Fibroblast of lung (primary cell): ENCODE measurements around the gene GPR108. TPM values are rescaled to one million over a fixed set of nuclear protein-coding genes. Genes with fewer than 3 reads are reported as not detected.

Source experiments
- DNase-seq, 2 donors: peaks; one replicate each; pipeline versions ENCODE4 v3.0.0 to v3.0.0-alpha.2; 2010; ENCODE audit warnings: low read depth in 2 of 2
- H2AFZ ChIP-seq: 2 replicates; pipeline ENCODE4 v1.5.1; 2012; ENCODE audit warnings: low read length, control low read depth, inconsistent platforms
- H3K27ac ChIP-seq: 2 replicates; pipeline ENCODE4 v1.5.1; 2011; ENCODE audit warnings: low read length, control low read depth; ENCODE audit not compliant: insufficient read depth
- H3K27me3 ChIP-seq: 2 replicates; pipeline ENCODE4 v1.5.1; 2011; ENCODE audit warnings: mild to moderate bottlenecking, low read length; ENCODE audit not compliant: control insufficient read depth, insufficient read depth
- H3K36me3 ChIP-seq: 2 replicates; pipeline ENCODE4 v1.5.1; 2011; ENCODE audit warnings: low read length; ENCODE audit not compliant: control insufficient read depth, insufficient read depth
- H3K4me1 ChIP-seq: 2 replicates; pipeline ENCODE4 v1.5.1; 2011; ENCODE audit warnings: low read length; ENCODE audit not compliant: control insufficient read depth, insufficient read depth; ENCODE audit errors: extremely low read depth
- H3K4me2 ChIP-seq: 2 replicates; pipeline ENCODE4 v1.5.1; 2011; ENCODE audit warnings: low read length, control low read depth; ENCODE audit not compliant: insufficient read depth; ENCODE audit errors: extremely low read depth
- H3K4me3 ChIP-seq, 4 experiments: fragments of 200-600 bp in 1 of 4; sonication (generic) in 1 of 4; replicated peaks in 1 of 4; 2 replicates each; pipeline ENCODE4 v1.5.1; 2011 to 2016; ENCODE audit warnings: low read length in 4 of 4, low read depth in 3 of 4, mild to moderate bottlenecking in 3 of 4, control low read depth in 2 of 4, inconsistent platforms in 1 of 4, mixed read lengths in 1 of 4; ENCODE audit not compliant: insufficient read depth in 1 of 4; ENCODE audit errors: control extremely low read depth in 1 of 4
- H3K79me2 ChIP-seq: 2 replicates; pipeline ENCODE4 v1.5.1; 2012; ENCODE audit warnings: mild to moderate bottlenecking, low read length, inconsistent platforms; ENCODE audit not compliant: control insufficient read depth, insufficient read depth
- H3K9ac ChIP-seq: 2 replicates; pipeline ENCODE4 v1.5.1; 2011; ENCODE audit warnings: mild to moderate bottlenecking, low read length, control low read depth; ENCODE audit not compliant: insufficient read depth
- H3K9me3 ChIP-seq: 2 replicates; pipeline ENCODE4 v1.5.1; 2012; ENCODE audit warnings: low read depth, low read length; ENCODE audit not compliant: control insufficient read depth, insufficient read depth
- H4K20me1 ChIP-seq: 2 replicates; pipeline ENCODE4 v1.5.1; 2011; ENCODE audit warnings: low read length; ENCODE audit not compliant: control insufficient read depth, insufficient read depth; ENCODE audit errors: extremely low read depth
- CTCF ChIP-seq, 2 donors: IDR thresholded peaks in 1 of 2; conservative IDR thresholded peaks in 1 of 2; 1 replicate in 1 of 2; 2 replicates in 1 of 2; pipeline ENCODE4 v1.5.1; 2011 to 2012; ENCODE audit warnings: low read length in 2 of 2, control low read depth in 1 of 2, inconsistent platforms in 1 of 2, low read depth in 1 of 2, mild to moderate bottlenecking in 1 of 2
- EZH2 ChIP-seq: IDR thresholded peaks from 2 replicates; pipeline ENCODE4 v1.5.1; 2012; ENCODE audit warnings: low read length, control low read depth, mild to moderate bottlenecking; ENCODE audit errors: missing control alignments
- polyA plus RNA-seq, 2 donors: library from polyadenylated mRNA; depleted of rRNA in 1 of 2; stranded (reverse) in 1 of 2; unstranded in 1 of 2; fragments of >200 nt; gene quantifications; 2 replicates each; pipeline ENCODE4 v1.2.1, GENCODE V29; 2011 to 2012; ENCODE audit warnings: missing spikeins in 1 of 2
- total RNA-seq: library from RNA; depleted of rRNA; stranded (reverse); fragments of >200 nt; gene quantifications from 2 replicates; pipeline ENCODE4 v1.2.1, GENCODE V29; 2014

GPR108 gene
- total and polyA plus RNA-seq, 2 donors (not counting 1 experiment from before 2014, with no cell fraction given), result 28.4 to 57.0 TPM

DNA sequence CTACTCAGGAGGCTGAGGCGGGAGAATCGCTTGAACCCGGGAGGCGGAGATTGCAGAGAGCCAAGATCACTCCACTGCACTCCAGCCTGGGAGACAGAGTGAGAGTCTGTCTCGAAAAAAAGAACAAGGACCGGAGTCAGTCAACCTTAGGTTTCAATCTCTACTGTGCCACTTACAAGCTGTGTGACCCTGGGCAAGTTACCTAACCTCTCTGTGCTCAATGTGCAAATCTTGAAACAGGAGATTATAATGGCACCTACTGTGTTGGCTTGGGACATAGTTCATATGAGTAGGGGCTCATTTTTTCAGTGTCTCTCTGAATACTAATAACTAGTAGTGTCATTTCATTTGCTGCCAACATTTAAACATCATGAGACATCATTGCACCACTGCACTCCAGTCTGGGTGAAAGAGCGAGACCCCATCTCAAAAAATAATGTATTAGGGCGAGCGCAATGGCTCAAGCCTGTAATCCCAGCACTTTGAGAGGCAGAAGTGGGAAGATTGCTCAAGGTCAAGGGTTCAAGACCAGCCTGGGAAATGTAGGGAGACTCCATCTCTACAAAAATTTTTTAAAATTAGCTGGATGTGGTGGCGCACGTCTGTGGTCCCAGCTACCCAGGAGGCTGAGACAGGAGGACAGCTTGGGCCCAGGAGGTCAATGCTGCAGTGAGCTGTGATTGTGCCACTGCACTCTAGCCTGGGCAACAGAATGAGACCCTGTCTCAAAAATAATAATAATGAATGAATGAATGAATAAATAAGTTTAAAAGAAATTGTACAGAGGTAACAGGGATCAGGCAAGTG, 22.4 kb downstream of the GPR108 start:
- no peak overlapping the region for H3K4me2 ChIP-seq
- H3K4me1 ChIP-seq, result no peaks in the 10 kb centered on the region
- H4K20me1 ChIP-seq, result no peaks in the 10 kb centered on the region
- H3K27me3 ChIP-seq, result no peaks in the 10 kb centered on the region
- TF ChIP-seq EZH2 (no peak), CTCF (conservative IDR thresholded peaks at IDR 0.05 in 1 of 2, IDR thresholded peaks at IDR 0.05 in 1 of 2; ENCODE audit: low read depth in 1 of 2, low read length in 2 of 2) (no peak)
- no peak overlapping the region for H3K9ac ChIP-seq
- no peaks in the 10 kb centered on the region for H3K9me3 ChIP-seq
- H2AFZ ChIP-seq, result no peak overlapping the region
- H3K79me2 ChIP-seq, result no peaks in the 10 kb centered on the region
- H3K36me3 ChIP-seq, result no peaks in the 10 kb centered on the region
- no peak for DNase-seq
- no peak overlapping the region for H3K27ac ChIP-seq
- H3K4me3 ChIP-seq, result no peak overlapping the region

- DNase-seq, result no peak
- Histone ChIP-seq H3K9ac (no peak overlapping the region), H3K9me3 (no peaks in the 10 kb centered on the region), H3K4me1 (no peaks in the 10 kb centered on the region), H3K79me2 (no peaks in the 10 kb centered on the region), H3K4me2 (no peak overlapping the region), H4K20me1 (no peaks in the 10 kb centered on the region), H3K27ac (no peak overlapping the region), H2AFZ (no peak overlapping the region), H3K36me3 (no peaks in the 10 kb centered on the region), H3K4me3 (no peak overlapping the region), H3K27me3 (no peaks in the 10 kb centered on the region)
- TF ChIP-seq EZH2, result no peak
- no peak for TF ChIP-seq CTCF (conservative IDR thresholded peaks at IDR 0.05 in 1 of 2, IDR thresholded peaks at IDR 0.05 in 1 of 2; ENCODE audit: low read depth in 1 of 2, low read length in 2 of 2)
These were observed 23.3 kb downstream of the GPR108 start for GRCh38 chr19:6713773-6714692.
